Mesenchymal stem cell (in vitro differentiated cells and primary cell): ENCODE measurements around the gene SERBP1.
"Not testable (repeated sequence)": the region's sequence is repeated elsewhere in the genome, so short reads cannot be mapped to it uniquely, and the experiment has no call there.

ENCODE experiments used
- DNase-seq: peaks from one replicate; pipeline ENCODE4 v3.0.0-alpha.2; 2013
- H2AFZ ChIP-seq: one replicate; pipeline ENCODE4 v1.6.1; 2013; ENCODE audit warnings: low read depth, mild to moderate bottlenecking, control low read depth, inconsistent platforms, low read length, moderate library complexity
- H2AK5ac ChIP-seq: 2 replicates; pipeline ENCODE4 v1.6.1; 2013; ENCODE audit warnings: low read length, moderate library complexity, mild to moderate bottlenecking, inconsistent platforms; ENCODE audit not compliant: severe bottlenecking
- H2BK120ac ChIP-seq: one replicate; pipeline ENCODE4 v1.6.1; 2013; ENCODE audit warnings: low read depth, mild to moderate bottlenecking, inconsistent platforms, low read length, moderate library complexity
- H2BK12ac ChIP-seq, 2 experiments: one replicate each; pipeline ENCODE4 v1.6.1; 2013; ENCODE audit warnings: inconsistent platforms in 2 of 2, low read length in 2 of 2, mild to moderate bottlenecking in 2 of 2, moderate library complexity in 2 of 2, control low read depth in 1 of 2
- H2BK15ac ChIP-seq: one replicate; pipeline ENCODE4 v1.6.1; 2013; ENCODE audit warnings: mild to moderate bottlenecking, low read depth, inconsistent platforms; ENCODE audit not compliant: poor library complexity, severe bottlenecking
- H2BK5ac ChIP-seq: 2 replicates; pipeline ENCODE4 v1.6.1; 2013; ENCODE audit warnings: low read depth, mild to moderate bottlenecking, low read length, control low read depth, inconsistent platforms; ENCODE audit not compliant: poor library complexity, severe bottlenecking
- H3K14ac ChIP-seq, 2 experiments: one replicate each; pipeline ENCODE4 v1.6.1; 2013; ENCODE audit warnings: inconsistent platforms in 2 of 2, low read length in 2 of 2, control low read depth in 1 of 2, mild to moderate bottlenecking in 1 of 2, moderate library complexity in 1 of 2
- H3K18ac ChIP-seq, 2 experiments: one replicate each; pipeline ENCODE4 v1.6.1; 2013; ENCODE audit warnings: inconsistent platforms in 2 of 2, low read length in 2 of 2, control low read depth in 1 of 2, low read depth in 1 of 2, mild to moderate bottlenecking in 1 of 2
- H3K23ac ChIP-seq, 2 experiments: one replicate each; pipeline ENCODE4 v1.6.1; 2013; ENCODE audit warnings: inconsistent platforms in 2 of 2, low read length in 2 of 2, mild to moderate bottlenecking in 2 of 2, moderate library complexity in 2 of 2, control low read depth in 1 of 2
- H3K27ac ChIP-seq: 2 replicates; pipeline ENCODE4 v1.5.1; 2013; ENCODE audit warnings: mild to moderate bottlenecking, moderate library complexity, low read length, control low read depth, inconsistent platforms; ENCODE audit not compliant: poor library complexity, severe bottlenecking
- H3K27me3 ChIP-seq, 2 experiments: 2 replicates each; pipeline versions ENCODE4 v1.6.1 to v1.7.0; 2013; ENCODE audit warnings: low read length in 2 of 2, mild to moderate bottlenecking in 2 of 2, moderate library complexity in 2 of 2, control low read depth in 1 of 2, inconsistent platforms in 1 of 2; ENCODE audit not compliant: control insufficient read depth in 1 of 2, insufficient read depth in 1 of 2
- H3K36me3 ChIP-seq, 2 experiments: 2 replicates each; pipeline versions ENCODE4 v1.6.1 to v1.7.0; 2013; ENCODE audit warnings: low read length in 2 of 2, control low read depth in 1 of 2, inconsistent platforms in 1 of 2, low read depth in 1 of 2, mild to moderate bottlenecking in 1 of 2; ENCODE audit not compliant: insufficient read depth in 2 of 2, control insufficient read depth in 1 of 2
- H3K4ac ChIP-seq, 2 experiments: one replicate each; pipeline ENCODE4 v1.6.1; 2013; ENCODE audit warnings: inconsistent platforms in 2 of 2, low read length in 2 of 2, mild to moderate bottlenecking in 2 of 2, moderate library complexity in 2 of 2, control low read depth in 1 of 2, low read depth in 1 of 2
- H3K4me1 ChIP-seq: 2 replicates; pipeline ENCODE4 v1.6.1; 2013; ENCODE audit warnings: low read depth, low read length, control low read depth; ENCODE audit not compliant: control insufficient read depth, insufficient read depth
- H3K4me2 ChIP-seq: 2 replicates; pipeline ENCODE4 v1.6.1; 2013; ENCODE audit warnings: low read length, mild to moderate bottlenecking, inconsistent platforms; ENCODE audit not compliant: poor library complexity, severe bottlenecking
- H3K4me3 ChIP-seq, 2 experiments: 2 replicates each; pipeline versions ENCODE4 v1.5.1 to v1.7.0; 2013; ENCODE audit warnings: low read length in 2 of 2, mild to moderate bottlenecking in 2 of 2, control low read depth in 1 of 2, low read depth in 1 of 2; ENCODE audit not compliant: insufficient read depth in 1 of 2
- H3K79me1 ChIP-seq: replicated peaks from 2 replicates; pipeline ENCODE4 v1.6.1; 2013; ENCODE audit warnings: mild to moderate bottlenecking, control low read depth, low read length, inconsistent platforms; ENCODE audit not compliant: poor library complexity, severe bottlenecking
- H3K9ac ChIP-seq: 2 replicates; pipeline ENCODE4 v1.7.0; 2013; ENCODE audit warnings: mild to moderate bottlenecking, low read length, moderate library complexity
- H3K9me3 ChIP-seq: 2 replicates; pipeline ENCODE4 v1.7.0; 2013; ENCODE audit warnings: mild to moderate bottlenecking, low read length; ENCODE audit not compliant: control insufficient read depth
- H4K8ac ChIP-seq: one replicate; pipeline ENCODE4 v1.6.1; 2013; ENCODE audit warnings: inconsistent platforms, mild to moderate bottlenecking, low read length, moderate library complexity
- H4K91ac ChIP-seq: one replicate; pipeline ENCODE4 v1.6.1; 2013; ENCODE audit warnings: mild to moderate bottlenecking, low read length, inconsistent platforms
- WGBS: methylation state at CpG from one replicate; pipeline ENCODE4 v1.1.7; 2013; ENCODE audit warnings: mixed read lengths; 5-methylcytosine and 5-hydroxymethylcytosine counted together

SERBP1 gene

DNA sequence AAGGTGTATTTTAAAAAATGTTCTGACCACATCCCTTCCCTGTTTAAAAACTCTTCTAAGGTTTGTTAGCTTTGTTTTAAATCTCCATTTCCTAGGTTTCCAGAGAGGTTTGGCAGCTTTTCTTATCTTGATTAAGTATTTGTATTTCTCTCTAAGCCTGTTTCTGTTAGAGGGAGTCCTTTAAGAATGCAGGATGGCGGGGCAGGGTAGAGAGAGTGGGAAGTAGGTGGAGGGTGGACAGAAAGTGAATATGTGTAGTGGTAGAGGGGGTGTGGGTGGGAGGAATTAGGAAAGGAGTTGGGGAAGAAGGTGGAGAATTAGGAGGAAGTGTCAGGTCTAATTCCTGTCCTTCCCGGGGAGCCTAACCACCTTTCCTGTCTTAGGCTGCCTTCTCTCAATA is 21.2 kb upstream of the SERBP1 start:
- Histone ChIP-seq H2AK5ac (no peak overlapping the region), H3K4me2 (no peak overlapping the region), H2BK12ac (no peak overlapping the region), H3K9ac (no peak overlapping the region), H3K14ac (no peak overlapping the region), H2AFZ (no peak overlapping the region), H3K27ac (no peak overlapping the region), H3K23ac (no peak overlapping the region), H4K91ac (no peak overlapping the region), H3K4me1 (no peaks in the 10 kb centered on the region), H3K79me1 (no peaks in the 10 kb centered on the region), H3K36me3 (no peaks in the 10 kb centered on the region), H3K9me3 (no peaks in the 10 kb centered on the region), H3K18ac (no peak overlapping the region), H4K8ac (no peak overlapping the region), H3K27me3 (peaks cover 4 to 8% of the 10 kb centered on the region in 2 experiments), H2BK5ac (no peak overlapping the region), H2BK15ac (no peak overlapping the region), H2BK120ac (no peak overlapping the region), H3K4ac (no peak overlapping the region), H3K4me3 (no peak overlapping the region)
- 72% methylated on average over 2 of the region's 2 CpGs for WGBS
- no peak for DNase-seq

DNA sequence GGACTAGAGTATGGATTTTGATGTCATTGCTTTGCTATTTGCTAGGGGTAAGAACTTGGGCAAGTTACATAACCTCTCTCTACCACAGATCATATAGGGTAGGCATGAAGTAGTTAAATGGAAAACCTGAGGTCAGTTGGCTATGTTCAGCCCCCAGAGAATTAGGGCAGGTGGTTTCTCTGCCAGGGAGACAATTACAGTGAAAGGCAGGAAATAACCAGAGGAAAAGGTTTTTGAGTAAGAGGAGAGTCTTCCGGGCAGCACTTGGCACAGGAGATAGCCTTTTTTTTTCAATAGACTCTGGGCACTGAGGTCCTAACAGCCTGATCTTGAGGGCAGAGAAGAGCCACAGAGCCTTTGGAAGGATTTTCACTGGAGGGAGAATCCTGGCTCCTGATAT is 16.7 kb upstream of the SERBP1 start:
- Histone ChIP-seq H3K9me3 (no peaks in the 10 kb centered on the region), H3K4me1 (no peaks in the 10 kb centered on the region), H2BK120ac (no peak overlapping the region), H3K27ac (no peak overlapping the region), H3K4me2 (no peak overlapping the region), H2BK12ac (no peak overlapping the region), H2BK5ac (no peak overlapping the region), H3K4me3 (no peak overlapping the region), H2BK15ac (no peak overlapping the region), H3K79me1 (no peaks in the 10 kb centered on the region), H3K4ac (no peak overlapping the region), H3K14ac (no peak overlapping the region), H3K23ac (no peak overlapping the region), H4K8ac (no peak overlapping the region), H2AFZ (no peak overlapping the region), H3K18ac (no peak overlapping the region), H3K9ac (no peak overlapping the region), H2AK5ac (no peak overlapping the region), H4K91ac (no peak overlapping the region), H3K27me3 (peaks cover 4% of the 10 kb centered on the region in 2 experiments), H3K36me3 (no peaks in the 10 kb centered on the region)
- DNase-seq, result no peak
- WGBS, result 95% methylated on average over 1 of the region's 1 CpG

DNA sequence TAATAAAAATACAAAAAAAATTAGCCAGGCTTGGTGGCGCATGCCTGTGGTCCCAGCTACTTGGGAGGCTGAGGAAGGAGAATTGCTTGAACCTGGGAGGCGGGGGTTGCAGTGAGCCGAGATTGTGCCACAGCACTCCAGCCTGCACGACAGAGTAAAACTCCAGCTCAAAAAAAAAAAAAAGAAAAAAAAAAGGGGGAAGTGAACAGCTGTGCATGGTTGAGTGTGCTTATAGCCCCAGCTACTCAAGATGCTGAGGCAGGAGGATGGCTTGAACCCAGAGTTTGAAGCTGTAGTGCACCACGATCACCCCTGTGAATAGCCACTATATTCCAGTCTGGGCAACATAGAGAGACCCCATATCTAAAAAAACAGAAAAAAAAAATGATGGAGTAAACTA is 15.8 kb upstream of the SERBP1 start:
- not testable (repeated sequence) for DNase-seq, H3K9me3 ChIP-seq, H3K27me3 ChIP-seq, H3K9ac ChIP-seq, H2AFZ ChIP-seq, H4K91ac ChIP-seq, H3K4ac ChIP-seq, H3K36me3 ChIP-seq, H4K8ac ChIP-seq, H3K4me1 ChIP-seq, H3K4me2 ChIP-seq, H3K14ac ChIP-seq, H2BK5ac ChIP-seq, H3K79me1 ChIP-seq, H3K27ac ChIP-seq, H2BK12ac ChIP-seq, H2BK15ac ChIP-seq, H3K4me3 ChIP-seq, H2BK120ac ChIP-seq, H3K23ac ChIP-seq, H2AK5ac ChIP-seq, H3K18ac ChIP-seq
- WGBS, result 88% methylated on average over 3 of the region's 5 CpGs

DNA sequence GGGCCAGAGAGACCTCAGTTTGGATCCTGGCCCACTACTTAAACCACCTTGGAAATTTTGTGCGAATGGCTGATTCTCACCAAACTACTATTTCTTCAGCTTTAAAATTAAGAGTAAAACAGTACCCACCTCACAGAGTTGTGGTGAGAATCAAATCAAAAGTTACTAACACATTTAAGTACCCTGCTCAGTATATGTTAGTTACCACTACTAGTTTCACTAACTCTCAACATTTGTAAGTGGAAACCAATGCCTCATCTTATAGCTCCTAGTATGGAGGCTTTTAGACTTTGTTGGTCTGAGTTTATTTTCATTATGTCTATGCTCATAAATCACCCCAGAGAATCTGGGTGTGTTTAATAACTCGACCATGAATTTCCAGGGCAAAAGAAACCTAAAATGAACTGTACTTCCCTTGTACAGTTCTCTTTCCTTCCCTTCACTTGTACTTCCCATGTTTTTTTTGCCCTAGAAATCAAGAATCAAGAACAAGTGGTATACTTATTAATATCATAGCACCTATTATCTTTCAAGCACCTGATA is 11.6 kb upstream of the SERBP1 start:
- no peak overlapping the region for H3K4ac ChIP-seq
- no peak overlapping the region for H4K8ac ChIP-seq
- H3K23ac ChIP-seq, result no peak overlapping the region
- no peak overlapping the region for H2BK120ac ChIP-seq
- no peak overlapping the region for H2AK5ac ChIP-seq
- H3K36me3 ChIP-seq, result no peaks in the 10 kb centered on the region
- H2BK5ac ChIP-seq, result no peak overlapping the region
- no peak overlapping the region for H3K9ac ChIP-seq
- no peak overlapping the region for H4K91ac ChIP-seq
- H2BK15ac ChIP-seq, result no peak overlapping the region
- no peaks in the 10 kb centered on the region for H3K79me1 ChIP-seq
- H3K9me3 ChIP-seq, result no peaks in the 10 kb centered on the region
- 74% methylated on average over 2 of the region's 2 CpGs for WGBS
- H2AFZ ChIP-seq, result no peak overlapping the region
- no peak overlapping the region for H3K14ac ChIP-seq
- no peak overlapping the region for H3K27ac ChIP-seq
- no peaks in the 10 kb centered on the region for H3K27me3 ChIP-seq
- no peak overlapping the region for H3K4me2 ChIP-seq
- peaks cover 2% of the 10 kb centered on the region for H3K4me1 ChIP-seq
- H3K4me3 ChIP-seq, result no peak overlapping the region
- DNase-seq, result no peak
- H2BK12ac ChIP-seq, result no peak overlapping the region
- no peak overlapping the region for H3K18ac ChIP-seq
